ENCODE measurements around the gene KCNIP3.

KCNIP3 gene

GRCh38 chr2:95329891-95330793 is 33.0 kb downstream of the KCNIP3 start:
- peaks cover 2% of the 10 kb centered on the region for H3K79me1 ChIP-seq (ENCODE audit: low read depth, low read length)
- H4K8ac ChIP-seq (ENCODE audit: low read depth, low read length), result no peak overlapping the region
- H4K91ac ChIP-seq (ENCODE audit: low read depth, low read length, poor library complexity), result no peak overlapping the region
- H3K27ac ChIP-seq (replicated peaks; ENCODE audit: low read length), result no peak overlapping the region
- no peak overlapping the region for H3K23ac ChIP-seq (ENCODE audit: low read depth, low read length, poor library complexity)
- H3K9ac ChIP-seq (ENCODE audit: low read depth, low read length, poor library complexity), result no peak overlapping the region
- no peak overlapping the region for H2BK120ac ChIP-seq (ENCODE audit: low read depth, low read length)
- peaks cover 0 to 2% of the 10 kb centered on the region in 2 donors for H3K9me3 ChIP-seq (replicated peaks in 1 of 2; ENCODE audit: control insufficient read depth in 2 of 2, insufficient read depth in 1 of 2, low read depth in 1 of 2, low read length in 2 of 2)
- peak overlapping the region; percentile 83 for H2AK5ac ChIP-seq (ENCODE audit: low read depth, low read length)
- WGBS, 2 donors (ENCODE audit: extremely low coverage in 2 of 2, insufficient read length in 2 of 2, insufficient replicate concordance in 1 of 2), result no CpG with 5 or more reads among the region's 23 CpGs
- H3K36me3 ChIP-seq (replicated peaks in 1 of 2; ENCODE audit: control insufficient read depth in 2 of 2, insufficient read depth in 2 of 2, low read length in 2 of 2), result no peaks in the 10 kb centered on the region
- no peak overlapping the region for H2AFZ ChIP-seq (ENCODE audit: low read length)
- H3K4me3 ChIP-seq (ENCODE audit: low read length in 2 of 2), result no peak overlapping the region
- H2BK15ac ChIP-seq (ENCODE audit: low read length), result peak overlapping the region; percentile 68
- peak overlapping the region; percentile 20 for H3K18ac ChIP-seq (ENCODE audit: low read length)
- peak overlapping the region; percentile 17 for H3K4ac ChIP-seq (ENCODE audit: low read length)
- DNase-seq (ENCODE audit: low spot score), result no peak
- no peak overlapping the region for H2BK12ac ChIP-seq (ENCODE audit: low read length)
- peaks cover 3 to 18% of the 10 kb centered on the region in 2 donors for H3K4me1 ChIP-seq (ENCODE audit: control insufficient read depth in 2 of 2, insufficient read depth in 1 of 2, low read depth in 1 of 2, low read length in 2 of 2)
- no peak overlapping the region for H3K4me2 ChIP-seq (ENCODE audit: insufficient read depth, low read length, poor library complexity, severe bottlenecking)
- H3K27me3 ChIP-seq (ENCODE audit: control insufficient read depth in 3 of 3, insufficient read depth in 3 of 3, low read depth in 1 of 3, low read length in 3 of 3), result peaks cover 0 to 3% (median 0%) of the 10 kb centered on the region in 3 experiments
- no peak overlapping the region for H2BK5ac ChIP-seq (ENCODE audit: low read length)
- no peak overlapping the region for H3K14ac ChIP-seq (ENCODE audit: low read length)

- H2BK120ac ChIP-seq (ENCODE audit: low read depth, low read length), result no peak overlapping the region
- no peak overlapping the region for H3K14ac ChIP-seq (ENCODE audit: low read length)
- H3K9ac ChIP-seq (ENCODE audit: low read depth, low read length, poor library complexity), result no peak overlapping the region
- no peak overlapping the region for H3K4me3 ChIP-seq (ENCODE audit: low read length in 2 of 2)
- H3K79me1 ChIP-seq (ENCODE audit: low read depth, low read length), result peaks cover 2% of the 10 kb centered on the region
- no peak overlapping the region for H3K27ac ChIP-seq (replicated peaks; ENCODE audit: low read length)
- H2BK15ac ChIP-seq (ENCODE audit: low read length), result peak overlapping the region; percentile 68
- no peak overlapping the region for H3K4me2 ChIP-seq (ENCODE audit: insufficient read depth, low read length, poor library complexity, severe bottlenecking)
- no peak overlapping the region for H3K23ac ChIP-seq (ENCODE audit: low read depth, low read length, poor library complexity)
- H2AFZ ChIP-seq (ENCODE audit: low read length), result no peak overlapping the region
- peak overlapping the region; percentile 83 for H2AK5ac ChIP-seq (ENCODE audit: low read depth, low read length)
- H3K4ac ChIP-seq (ENCODE audit: low read length), result no peak overlapping the region
- peaks cover 3 to 18% of the 10 kb centered on the region in 2 donors for H3K4me1 ChIP-seq (ENCODE audit: control insufficient read depth in 2 of 2, insufficient read depth in 1 of 2, low read depth in 1 of 2, low read length in 2 of 2)
- H4K91ac ChIP-seq (ENCODE audit: low read depth, low read length, poor library complexity), result no peak overlapping the region
- no peaks in the 10 kb centered on the region for H3K36me3 ChIP-seq (replicated peaks in 1 of 2; ENCODE audit: control insufficient read depth in 2 of 2, insufficient read depth in 2 of 2, low read length in 2 of 2)
- peaks cover 0 to 3% (median 0%) of the 10 kb centered on the region in 3 experiments for H3K27me3 ChIP-seq (ENCODE audit: control insufficient read depth in 3 of 3, insufficient read depth in 3 of 3, low read depth in 1 of 3, low read length in 3 of 3)
- H4K8ac ChIP-seq (ENCODE audit: low read depth, low read length), result no peak overlapping the region
- H3K9me3 ChIP-seq (replicated peaks in 1 of 2; ENCODE audit: control insufficient read depth in 2 of 2, insufficient read depth in 1 of 2, low read depth in 1 of 2, low read length in 2 of 2), result peaks cover 0 to 2% of the 10 kb centered on the region in 2 donors
- no peak overlapping the region for H2BK5ac ChIP-seq (ENCODE audit: low read length)
- WGBS, 2 donors (ENCODE audit: extremely low coverage in 2 of 2, insufficient read length in 2 of 2, insufficient replicate concordance in 1 of 2), result no CpG with 5 or more reads among the region's 11 CpGs
- DNase-seq (ENCODE audit: low spot score), result no peak
- H2BK12ac ChIP-seq (ENCODE audit: low read length), result no peak overlapping the region
- peak overlapping the region; percentile 59 for H3K18ac ChIP-seq (ENCODE audit: low read length)
These were observed 33.7 kb downstream of the KCNIP3 start for GRCh38 chr2:95330794-95331338.

GRCh38 chr2:95331606-95332005 is 34.5 kb downstream of the KCNIP3 start:
- Histone ChIP-seq H2AK5ac (ENCODE audit: low read depth, low read length) (peak overlapping the region; percentile 73), H3K4ac (ENCODE audit: low read length) (no peak overlapping the region), H3K79me1 (ENCODE audit: low read depth, low read length) (peaks cover 2% of the 10 kb centered on the region), H2BK5ac (ENCODE audit: low read length) (no peak overlapping the region), H2BK12ac (ENCODE audit: low read length) (no peak overlapping the region), H4K8ac (ENCODE audit: low read depth, low read length) (no peak overlapping the region), H3K14ac (ENCODE audit: low read length) (peak overlapping the region; percentile 42), H3K18ac (ENCODE audit: low read length) (peak overlapping the region; percentile 54), H2AFZ (ENCODE audit: low read length) (no peak overlapping the region), H3K4me3 (ENCODE audit: low read length in 2 of 2) (no peak overlapping the region), H3K4me1 (ENCODE audit: control insufficient read depth in 2 of 2, insufficient read depth in 1 of 2, low read depth in 1 of 2, low read length in 2 of 2) (peaks cover 3 to 18% of the 10 kb centered on the region in 2 donors), H4K91ac (ENCODE audit: low read depth, low read length, poor library complexity) (no peak overlapping the region), H2BK120ac (ENCODE audit: low read depth, low read length) (no peak overlapping the region), H3K23ac (ENCODE audit: low read depth, low read length, poor library complexity) (no peak overlapping the region), H3K9ac (ENCODE audit: low read depth, low read length, poor library complexity) (peak overlapping the region; percentile 10), H3K9me3 (replicated peaks in 1 of 2; ENCODE audit: control insufficient read depth in 2 of 2, insufficient read depth in 1 of 2, low read depth in 1 of 2, low read length in 2 of 2) (no peaks in the 10 kb centered on the region), H3K27me3 (ENCODE audit: control insufficient read depth in 3 of 3, insufficient read depth in 3 of 3, low read depth in 1 of 3, low read length in 3 of 3) (peaks cover 0 to 3% (median 0%) of the 10 kb centered on the region in 3 experiments), H3K36me3 (replicated peaks in 1 of 2; ENCODE audit: control insufficient read depth in 2 of 2, insufficient read depth in 2 of 2, low read length in 2 of 2) (no peaks in the 10 kb centered on the region), H3K4me2 (ENCODE audit: insufficient read depth, low read length, poor library complexity, severe bottlenecking) (no peak overlapping the region), H2BK15ac (ENCODE audit: low read length) (peak overlapping the region; percentile 59), H3K27ac (replicated peaks; ENCODE audit: low read length) (no peak overlapping the region)
- no peak for DNase-seq (ENCODE audit: low spot score)
- WGBS, 2 donors (ENCODE audit: extremely low coverage in 2 of 2, insufficient read length in 2 of 2, insufficient replicate concordance in 1 of 2), result no CpG with 5 or more reads among the region's 10 CpGs

DNA sequence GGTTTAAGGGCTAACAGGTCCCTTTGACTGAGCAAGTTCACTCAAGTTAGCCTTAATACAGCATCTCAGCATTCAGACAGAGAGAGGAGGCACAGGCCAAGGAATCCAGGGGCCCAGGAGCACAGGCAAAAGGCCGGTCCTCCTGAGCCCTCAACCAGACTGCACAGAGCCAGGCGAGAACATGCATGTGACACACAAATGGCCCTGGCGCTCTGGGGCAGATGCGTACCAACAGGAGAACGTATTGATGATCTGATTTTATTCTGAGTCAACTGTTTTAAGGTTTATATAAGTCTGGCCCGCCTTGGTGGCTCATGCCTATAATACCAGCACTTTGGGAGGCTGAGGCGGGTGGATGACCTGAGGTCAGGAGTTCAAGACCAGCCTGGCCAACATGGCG is 34.9 kb downstream of the KCNIP3 start:
- Histone ChIP-seq H4K91ac (ENCODE audit: low read depth, low read length, poor library complexity) (no peak overlapping the region), H2BK5ac (ENCODE audit: low read length) (no peak overlapping the region), H2AK5ac (ENCODE audit: low read depth, low read length) (no peak overlapping the region), H2AFZ (ENCODE audit: low read length) (no peak overlapping the region), H3K36me3 (replicated peaks in 1 of 2; ENCODE audit: control insufficient read depth in 2 of 2, insufficient read depth in 2 of 2, low read length in 2 of 2) (no peaks in the 10 kb centered on the region), H4K8ac (ENCODE audit: low read depth, low read length) (no peak overlapping the region), H3K9ac (ENCODE audit: low read depth, low read length, poor library complexity) (peak overlapping the region; percentile 10), H2BK12ac (ENCODE audit: low read length) (no peak overlapping the region), H3K27me3 (ENCODE audit: control insufficient read depth in 3 of 3, insufficient read depth in 3 of 3, low read depth in 1 of 3, low read length in 3 of 3) (peaks cover 0 to 3% (median 0%) of the 10 kb centered on the region in 3 experiments), H3K18ac (ENCODE audit: low read length) (no peak overlapping the region), H3K79me1 (ENCODE audit: low read depth, low read length) (peaks cover 2% of the 10 kb centered on the region), H2BK15ac (ENCODE audit: low read length) (peak overlapping the region; percentile 59), H3K4me2 (ENCODE audit: insufficient read depth, low read length, poor library complexity, severe bottlenecking) (no peak overlapping the region), H3K4ac (ENCODE audit: low read length) (no peak overlapping the region), H3K4me3 (ENCODE audit: low read length in 2 of 2) (no peak overlapping the region), H3K23ac (ENCODE audit: low read depth, low read length, poor library complexity) (no peak overlapping the region), H3K14ac (ENCODE audit: low read length) (peak overlapping the region; percentile 42), H3K9me3 (replicated peaks in 1 of 2; ENCODE audit: control insufficient read depth in 2 of 2, insufficient read depth in 1 of 2, low read depth in 1 of 2, low read length in 2 of 2) (no peaks in the 10 kb centered on the region), H3K27ac (replicated peaks; ENCODE audit: low read length) (no peak overlapping the region), H2BK120ac (ENCODE audit: low read depth, low read length) (no peak overlapping the region), H3K4me1 (ENCODE audit: control insufficient read depth in 2 of 2, insufficient read depth in 1 of 2, low read depth in 1 of 2, low read length in 2 of 2) (peaks cover 3 to 18% of the 10 kb centered on the region in 2 donors)
- DNase-seq (ENCODE audit: low spot score), result no peak
- WGBS, 2 donors (ENCODE audit: extremely low coverage in 2 of 2, insufficient read length in 2 of 2, insufficient replicate concordance in 1 of 2), result no CpG with 5 or more reads among the region's 8 CpGs

Data from neuronal stem cell (in vitro differentiated cells).